ENCODE measurements around the gene BSN.
"Not testable (repeated sequence)": the region's sequence is repeated elsewhere in the genome, so short reads cannot be mapped to it uniquely, and the experiment has no call there.

BSN gene

DNA sequence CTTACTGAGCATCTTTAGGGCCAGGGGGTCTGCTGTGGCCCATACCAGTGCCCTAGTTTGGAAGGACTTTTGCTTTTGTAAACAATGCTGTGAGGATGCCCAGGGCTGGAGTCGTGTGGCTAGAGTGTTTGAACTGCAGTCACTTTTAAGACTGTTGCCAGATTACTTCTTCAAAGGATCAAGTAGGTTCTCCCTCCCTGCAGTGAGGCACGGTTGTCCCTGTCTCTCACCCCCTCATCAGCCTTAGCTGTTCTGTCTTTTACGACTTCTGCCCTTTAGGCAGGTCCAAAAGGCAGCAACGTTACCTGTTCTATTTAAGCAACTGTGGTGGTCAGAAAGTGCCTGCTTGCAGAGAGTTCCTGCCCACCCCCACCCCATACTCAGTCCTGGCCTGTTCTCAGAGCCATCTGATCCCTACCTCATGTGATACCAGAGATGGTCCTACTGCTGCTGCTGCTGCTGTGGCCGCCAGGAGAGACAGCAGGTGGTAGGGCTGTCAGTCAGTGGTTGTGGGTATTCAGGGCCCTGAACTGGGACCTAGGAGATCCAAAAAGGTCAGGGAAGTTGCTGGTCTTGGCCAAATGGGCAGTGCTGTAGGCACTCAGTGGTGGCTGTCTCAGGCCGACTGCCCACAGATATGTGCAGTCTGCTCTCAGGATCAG is 140.3 kb downstream of the BSN start:
- not testable (repeated sequence) for DNase-seq (ENCODE audit: low read depth, low spot score)

DNA sequence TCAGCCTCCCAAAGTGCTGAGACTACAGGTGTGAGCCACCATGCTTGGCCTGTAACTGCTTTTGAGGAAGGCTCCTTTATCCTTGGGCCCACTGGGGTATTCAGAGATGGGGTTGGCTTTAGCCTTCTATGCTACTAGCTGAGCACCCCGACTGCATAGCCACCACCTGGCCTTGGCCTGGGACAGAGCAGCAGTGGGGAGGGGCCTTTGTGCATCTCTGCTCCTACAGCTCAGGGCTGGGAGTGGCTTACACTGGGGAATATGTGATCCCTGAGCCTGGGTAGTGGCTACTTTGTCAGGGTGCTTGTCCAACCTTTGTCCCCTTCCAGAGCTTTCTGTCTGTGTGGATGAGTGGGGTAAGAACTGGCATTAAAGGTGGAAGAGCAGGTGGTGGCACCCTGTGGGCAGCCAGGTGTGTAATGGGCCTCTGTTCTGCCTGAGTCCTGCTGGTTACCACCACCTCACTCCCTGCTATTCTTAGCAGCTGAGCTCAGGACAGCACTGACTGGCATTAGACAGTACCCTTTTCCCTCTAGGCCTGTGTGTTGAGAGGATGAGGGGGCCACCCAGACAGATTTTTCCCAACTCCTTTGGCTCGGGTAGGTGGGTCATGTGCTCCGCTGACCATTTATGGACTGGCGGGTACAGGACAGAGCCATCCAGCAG is 141.2 kb downstream of the BSN start:
- not testable (repeated sequence) for DNase-seq (ENCODE audit: low read depth, low spot score)

DNA sequence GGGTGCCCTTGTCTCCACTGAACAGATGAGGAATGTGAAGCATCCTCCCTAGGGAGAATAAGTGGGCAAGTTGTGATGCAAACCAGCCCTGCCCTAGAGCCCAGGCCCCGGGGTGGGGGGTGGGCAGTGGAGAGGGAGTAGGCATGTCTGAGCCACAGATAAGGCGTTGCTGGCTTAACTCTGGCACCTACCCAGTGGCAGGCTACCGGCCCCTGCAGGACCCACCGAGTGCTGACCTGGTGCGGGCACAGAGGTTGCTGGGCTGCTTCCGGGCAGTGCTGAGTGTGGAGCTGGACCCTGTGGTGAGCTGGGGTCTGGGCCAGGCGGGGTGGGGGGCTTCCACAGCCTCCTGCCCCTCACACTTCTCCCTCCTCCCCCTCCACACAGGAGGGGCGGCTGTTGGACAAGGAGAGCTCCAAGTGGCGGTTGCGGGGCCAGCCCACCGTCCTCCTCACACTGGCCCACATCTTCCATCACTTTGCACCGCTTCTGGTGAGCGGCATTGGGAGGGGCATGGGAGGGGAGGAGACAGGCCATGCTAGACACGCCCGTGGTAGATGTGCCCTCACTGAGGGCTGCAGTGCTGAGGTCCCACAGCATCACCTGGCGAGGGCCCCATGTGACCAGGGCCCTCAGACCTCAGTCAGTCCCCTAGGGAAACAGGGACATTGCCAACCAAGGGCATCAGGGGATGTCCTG is 145.2 kb downstream of the BSN start:
- DNase-seq (ENCODE audit: low read depth, low spot score), result no peak

DNA sequence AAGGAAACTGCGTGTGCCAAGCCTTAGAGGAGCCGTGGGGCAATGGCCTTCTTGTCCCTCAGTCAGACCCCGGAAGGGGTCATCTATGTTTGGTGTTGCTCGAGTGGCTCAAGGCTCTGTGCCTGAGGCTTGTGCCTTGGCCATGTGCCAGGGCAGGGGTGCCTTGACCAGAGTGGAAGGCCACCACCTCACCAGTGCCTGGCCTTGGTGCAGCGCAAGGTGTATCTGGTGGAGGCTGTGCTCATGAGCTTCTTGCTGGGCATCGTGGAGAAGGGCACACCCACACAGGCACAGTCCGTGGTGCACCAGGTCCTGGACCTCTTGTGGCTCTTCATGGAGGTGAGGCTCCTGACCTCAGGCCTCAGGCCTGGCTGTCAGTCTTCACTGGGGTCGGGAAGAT is 145.7 kb downstream of the BSN start:
- no peak for DNase-seq (ENCODE audit: low read depth, low spot score)

DNA sequence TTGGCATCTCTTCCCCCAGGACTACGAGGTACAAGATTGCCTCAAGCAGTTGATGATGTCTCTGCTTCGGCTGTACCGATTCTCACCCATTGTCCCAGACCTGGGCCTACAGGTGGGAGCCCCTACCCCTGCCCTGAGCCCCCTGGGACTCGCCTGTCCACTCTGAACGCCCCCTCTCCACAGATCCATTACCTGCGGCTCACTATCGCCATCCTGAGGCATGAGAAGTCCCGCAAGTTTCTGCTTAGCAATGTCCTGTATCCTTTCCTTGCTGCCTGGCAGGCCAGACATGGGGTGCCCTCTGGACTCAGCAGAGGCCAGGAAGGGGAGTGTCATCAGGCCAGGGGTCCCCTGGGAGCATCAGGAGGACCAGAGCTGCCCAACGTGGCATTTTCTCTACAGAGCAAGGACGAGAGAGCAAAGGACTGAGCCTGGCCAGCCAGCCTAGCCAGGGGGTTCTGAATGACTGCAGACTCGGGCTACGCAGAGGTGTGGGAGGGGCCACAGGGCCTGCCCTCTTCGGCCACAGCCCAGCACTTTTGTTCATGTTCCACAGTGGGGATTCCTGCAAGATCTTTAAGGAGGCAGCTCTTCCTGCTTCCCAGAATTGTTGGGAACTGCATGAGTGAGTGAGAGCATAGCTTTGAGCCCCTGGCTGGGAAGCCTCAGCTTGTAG is 146.3 kb downstream of the BSN start:
- DNase-seq (ENCODE audit: low read depth, low spot score), result no peak

GRCh38 chr3:49701388-49702077 is 147.3 kb downstream of the BSN start:
- DNase-seq (ENCODE audit: low read depth, low spot score), result no peak

DNA sequence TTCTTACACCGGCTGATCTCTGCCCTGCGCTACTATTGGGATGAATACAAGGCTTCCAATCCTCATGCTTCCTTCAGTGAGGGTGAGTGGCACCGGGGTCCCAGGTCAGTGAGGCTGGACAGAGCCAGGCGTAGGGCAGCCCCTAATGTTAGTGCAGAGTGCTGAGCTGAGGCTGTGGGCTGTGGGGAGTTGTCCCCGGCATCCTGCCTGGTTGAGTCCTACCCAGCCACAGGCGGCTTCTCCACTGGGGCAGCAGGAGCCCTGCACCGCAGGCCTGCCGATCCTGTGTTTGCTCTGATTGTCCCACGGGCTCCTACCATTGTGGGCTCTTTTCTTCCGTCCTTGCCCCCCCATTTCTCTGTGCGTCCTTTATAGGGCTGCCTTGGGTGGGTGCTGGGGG is 148.4 kb downstream of the BSN start:
- no peak for DNase-seq (ENCODE audit: low read depth, low spot score)

GRCh38 chr3:49703443-49703927 is 149.2 kb downstream of the BSN start:
- DNase-seq (ENCODE audit: low read depth, low spot score), result no peak

DNA sequence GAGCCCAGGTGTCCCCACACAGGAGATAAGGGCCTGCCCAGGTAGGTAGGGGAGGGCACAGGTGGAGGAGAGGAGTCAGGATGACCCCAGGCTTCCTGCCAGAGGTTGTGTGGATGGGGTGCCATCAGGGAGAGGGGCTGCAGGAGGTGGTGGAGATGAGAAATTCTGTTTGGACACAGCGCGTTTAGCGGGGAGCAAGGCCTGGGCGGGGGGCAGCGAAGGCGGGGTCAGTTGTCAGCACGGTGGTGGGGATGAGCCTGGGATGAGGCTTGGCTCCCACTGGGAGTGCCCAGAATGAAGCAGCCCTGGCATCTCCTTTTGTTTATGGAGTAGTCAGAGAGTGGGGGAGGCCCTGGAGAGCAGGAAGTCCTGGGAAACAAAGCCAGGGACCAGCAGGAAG is 149.7 kb downstream of the BSN start:
- DNase-seq (ENCODE audit: low read depth, low spot score), result no peak

- no peak for DNase-seq (ENCODE audit: low read depth, low spot score)
Measured at GRCh38 chr3:49704629-49705028, 150.4 kb downstream of the BSN start.

DNA sequence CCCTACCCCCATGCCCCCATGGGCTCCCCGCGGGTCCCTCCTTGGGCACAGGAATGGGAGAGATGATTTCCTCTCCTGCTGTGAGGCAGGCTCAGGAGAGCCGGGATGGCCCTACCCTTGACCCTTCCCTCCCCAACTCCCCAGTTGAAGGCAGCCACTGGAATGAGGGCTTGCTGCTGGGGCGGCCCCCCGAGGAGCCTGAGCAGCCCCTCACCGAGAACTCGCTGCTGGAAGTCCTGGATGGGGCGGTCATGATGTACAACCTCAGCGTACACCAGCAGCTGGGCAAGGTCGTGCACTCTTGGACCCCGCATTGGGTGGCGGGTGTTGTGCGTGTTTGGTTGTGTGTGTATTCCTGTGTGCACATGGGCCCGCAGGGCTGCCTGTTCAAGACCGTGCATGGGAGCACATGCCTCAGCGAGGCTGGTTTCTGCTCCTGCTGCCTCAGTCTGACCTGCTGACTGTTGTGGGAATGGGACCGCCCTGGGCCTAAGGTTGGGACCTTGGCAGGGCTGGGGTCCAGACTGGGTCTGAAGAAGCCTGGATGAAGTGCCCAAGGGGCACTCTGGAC is 151.2 kb downstream of the BSN start:
- no peak for DNase-seq (ENCODE audit: low read depth, low spot score)

- no peak for DNase-seq (ENCODE audit: low read depth, low spot score)
Measured at GRCh38 chr3:49706456-49707112, 152.3 kb downstream of the BSN start.

GRCh38 chr3:49707113-49707480 is 152.8 kb downstream of the BSN start:
- DNase-seq (ENCODE audit: low read depth, low spot score), result no peak

GRCh38 chr3:49709852-49710251 is 155.6 kb downstream of the BSN start:
- DNase-seq (ENCODE audit: low read depth, low spot score), result no peak

DNA sequence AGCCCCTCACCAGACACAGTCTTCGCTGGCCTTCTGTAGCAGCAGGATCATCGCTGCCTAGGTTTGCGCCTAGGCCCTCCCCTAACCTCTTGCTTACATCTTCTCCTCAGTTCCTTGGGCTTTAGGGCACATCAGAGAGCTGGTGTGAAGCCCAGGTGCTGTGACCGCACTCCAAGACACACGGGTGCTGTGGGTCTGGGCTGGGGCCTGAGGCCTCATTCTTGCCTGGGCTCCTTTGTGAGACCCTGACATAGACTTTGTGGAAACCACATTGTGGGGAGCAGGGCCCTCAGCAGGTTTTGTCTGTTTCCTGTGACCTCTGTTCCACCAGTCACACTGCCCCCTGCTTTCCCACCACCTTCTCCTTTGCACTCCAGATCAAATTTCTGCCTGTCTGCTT is 157.2 kb downstream of the BSN start:
- DNase-seq (ENCODE audit: low read depth, low spot score), result no peak

GRCh38 chr3:49712166-49712565 is 157.9 kb downstream of the BSN start:
- no peak for DNase-seq (ENCODE audit: low read depth, low spot score)

DNA sequence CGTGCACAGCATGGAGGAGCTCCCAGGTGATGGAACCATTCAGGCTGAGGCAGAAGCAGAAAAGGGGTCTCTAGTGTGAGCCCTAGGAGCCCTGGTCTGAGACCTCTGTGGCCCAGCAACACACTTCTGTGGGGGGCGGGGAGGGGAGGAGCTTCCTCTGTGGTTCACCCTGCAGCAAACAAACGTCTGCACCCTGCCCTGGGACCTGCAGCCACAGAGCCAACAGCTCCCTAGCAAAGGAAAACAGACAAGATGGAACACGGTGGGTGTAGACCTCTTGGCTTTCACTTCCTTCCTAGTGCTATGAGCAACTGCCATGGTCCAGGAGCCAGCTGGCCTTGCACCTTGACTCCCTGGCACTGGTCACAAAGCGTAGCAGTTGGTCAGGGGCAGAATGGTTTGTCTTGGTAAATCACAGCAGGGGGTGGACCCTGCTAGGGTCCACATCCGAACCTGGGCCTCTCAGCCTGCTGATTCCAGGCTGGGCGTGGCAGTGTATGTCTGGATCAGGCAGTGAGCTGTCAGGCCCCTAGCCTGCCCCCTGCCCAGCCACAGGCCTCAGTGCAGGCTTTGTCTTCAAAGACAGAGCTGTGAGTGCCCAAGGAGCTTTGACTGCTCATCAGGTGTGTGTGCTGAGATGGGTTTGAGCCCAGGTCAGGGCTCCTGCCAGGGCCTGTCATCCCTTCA is 158.5 kb downstream of the BSN start:
- DNase-seq (ENCODE audit: low read depth, low spot score), result no peak

DNA sequence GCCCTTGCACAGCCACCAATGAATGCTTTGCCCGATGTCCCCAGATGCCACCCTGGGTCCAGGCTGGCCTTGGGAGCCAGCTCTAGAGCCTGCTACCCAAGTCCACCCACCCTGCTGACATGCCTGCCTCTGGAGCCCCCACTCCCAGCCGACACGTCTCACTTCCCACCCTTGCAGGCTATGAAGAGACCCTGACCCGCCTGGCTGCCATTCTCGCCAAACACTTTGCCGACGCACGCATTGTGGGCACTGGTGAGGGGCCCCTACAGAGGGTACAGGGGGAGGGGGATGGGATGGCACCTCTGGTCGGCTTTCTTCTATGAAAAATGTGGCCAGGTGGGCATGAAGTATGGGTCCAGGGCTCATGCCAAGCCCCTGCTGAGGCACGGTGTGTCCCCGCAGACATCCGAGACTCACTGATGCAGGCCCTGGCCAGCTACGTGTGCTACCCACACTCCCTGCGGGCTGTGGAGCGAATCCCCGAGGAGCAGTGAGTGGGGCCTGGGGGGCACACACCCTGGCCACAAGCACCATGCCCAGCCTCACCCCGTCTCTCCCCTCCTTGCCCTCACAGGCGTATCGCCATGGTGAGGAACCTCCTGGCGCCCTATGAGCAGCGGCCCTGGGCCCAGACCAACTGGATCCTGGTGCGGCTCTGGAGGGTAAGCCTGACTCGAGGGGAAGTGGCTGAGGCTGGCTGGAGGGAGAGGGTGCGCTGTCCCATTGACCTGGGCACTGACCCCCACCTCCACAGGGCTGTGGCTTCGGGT is 159.2 kb downstream of the BSN start:
- no peak for DNase-seq (ENCODE audit: low read depth, low spot score)

DNA sequence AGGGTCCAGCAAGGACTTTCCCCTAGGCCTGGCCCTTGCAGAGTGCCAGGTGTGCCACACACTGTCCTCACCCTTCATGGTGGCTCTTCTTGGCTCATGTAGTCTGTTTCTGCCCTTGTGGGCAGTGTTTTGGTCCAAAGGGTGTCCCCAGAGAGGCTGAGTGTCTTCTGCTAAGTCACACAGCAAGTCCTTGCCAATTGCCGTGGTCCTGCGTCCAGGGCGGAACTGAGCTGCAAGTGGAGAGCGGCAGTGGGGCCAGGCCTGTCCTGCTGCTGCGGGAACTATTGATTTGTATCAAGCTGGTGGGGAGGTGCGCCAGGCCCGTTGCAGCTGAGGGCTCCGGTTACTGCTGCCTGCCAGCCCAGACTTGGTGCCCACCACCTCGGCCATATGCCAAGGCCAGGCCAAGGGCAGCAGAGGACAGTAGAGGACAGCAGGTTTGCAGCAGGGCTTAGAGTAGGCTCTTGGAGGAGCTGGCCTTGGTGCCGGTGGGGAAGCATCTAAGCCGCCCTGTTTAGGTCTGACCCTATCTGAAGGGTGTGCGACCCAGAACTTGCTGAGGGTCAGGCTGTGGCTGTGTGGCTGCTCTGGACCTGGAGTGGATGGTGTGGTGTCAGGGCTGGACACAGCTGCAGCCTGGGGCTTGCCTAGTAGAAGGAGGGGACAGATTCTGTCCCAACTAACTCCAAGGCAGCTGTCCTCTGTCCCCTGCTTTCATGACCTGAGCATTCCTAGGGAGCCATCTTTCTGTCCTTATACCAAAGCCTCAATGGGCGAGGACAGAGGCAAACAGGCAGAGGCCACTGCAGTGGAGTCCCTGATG is 160.7 kb downstream of the BSN start:
- DNase-seq (ENCODE audit: low read depth, low spot score), result no peak
